ENCODE measurements around the gene ACAD10.
A peak's percentile ranks its signal among the peaks of the same experiment; 100 is the strongest.
"Not testable (repeated sequence)": the region's sequence is repeated elsewhere in the genome, so short reads cannot be mapped to it uniquely, and the experiment has no call there.

The ACAD10 gene

GRCh38 chr12:111673503-111673902 lies 12.3 kb upstream of the ACAD10 start:
- TF ChIP-seq ZNF596 (tag by site-specific recombination; IDR thresholded peaks at IDR 0.05) (no peak), ZNF654 (tag by site-specific recombination; IDR thresholded peaks at IDR 0.05; ENCODE audit: low read depth) (peak; percentile 67), ZBTB26 (tag by site-specific recombination; optimal IDR thresholded peaks at IDR 0.05) (no peak), ZNF426 (tag by site-specific recombination; IDR thresholded peaks at IDR 0.05) (no peak)
- Histone ChIP-seq H3K9me3 (ENCODE audit: control insufficient read depth, insufficient read depth, low read depth, low read length) (no peaks in the 10 kb centered on the region), H3K27ac (ENCODE audit: extremely low read depth, low read depth, low read length) (no peak overlapping the region), H3K4me1 (ENCODE audit: control insufficient read depth, insufficient read depth, low read length) (no peaks in the 10 kb centered on the region), H3K36me3 (ENCODE audit: control insufficient read depth in 2 of 2, insufficient read depth in 1 of 2, low read length in 2 of 2) (peaks cover 73 to 88% of the 10 kb centered on the region in 2 experiments), H3K4me3 (ENCODE audit: low read depth, low read length) (no peak overlapping the region)
- ChIA-PET POLR2A (interaction anchor here (0.6 to 0.7 kb wide), 2 partner anchors 9 to 108 kb away, joined by 5 to 6 read pairs; no protein-coding TSS in a partner anchor), CTCF (interaction anchor here (0.6 to 4.5 kb wide), 10 partner anchors 10 to 718 kb away, joined by 3 to 24 read pairs (median 4); no protein-coding TSS in a partner anchor)

GRCh38 chr12:111677186-111677585 lies 8.7 kb upstream of the ACAD10 start:
- TF ChIP-seq ZNF585B (tag by site-specific recombination; IDR thresholded peaks at IDR 0.05) (no peak), ZNF501 (tag by site-specific recombination; IDR thresholded peaks at IDR 0.05) (no peak), ZNF704 (tag by site-specific recombination; IDR thresholded peaks at IDR 0.05) (no peak), KLF17 (tag by site-specific recombination; IDR thresholded peaks at IDR 0.05) (no peak), GFI1B (tag by site-specific recombination; IDR thresholded peaks at IDR 0.05) (no peak), ZNF335 (tag by site-specific recombination; conservative IDR thresholded peaks at IDR 0.05) (no peak), ZNF211 (tag by site-specific recombination; IDR thresholded peaks at IDR 0.05; ENCODE audit: low read depth) (no peak), RBAK (tag by site-specific recombination; IDR thresholded peaks at IDR 0.05) (no peak), ZNF629 (tag by site-specific recombination; IDR thresholded peaks at IDR 0.05) (no peak), ZBTB17 (tag by site-specific recombination; IDR thresholded peaks at IDR 0.05) (no peak), ZNF416 (tag by site-specific recombination; IDR thresholded peaks at IDR 0.05) (no peak), ZNF391 (tag by site-specific recombination; IDR thresholded peaks at IDR 0.05; ENCODE audit: borderline replicate concordance, low read depth) (no peak), TSHZ1 (tag by site-specific recombination; IDR thresholded peaks at IDR 0.05; ENCODE audit: borderline replicate concordance) (no peak), PBX3 (CRISPR knock-in tag; IDR thresholded peaks at IDR 0.05) (no peak), ZNF670 (tag by site-specific recombination; IDR thresholded peaks at IDR 0.05; ENCODE audit: low read depth) (no peak), ZNF571 (tag by site-specific recombination; IDR thresholded peaks at IDR 0.05) (no peak), ZNF302 (tag by site-specific recombination; IDR thresholded peaks at IDR 0.05; ENCODE audit: low read depth) (no peak), ZSCAN16 (tag by site-specific recombination; IDR thresholded peaks at IDR 0.05) (no peak), ZNF776 (tag by site-specific recombination; IDR thresholded peaks at IDR 0.05; ENCODE audit: borderline replicate concordance) (no peak)
- Histone ChIP-seq H3K36me3 (ENCODE audit: control insufficient read depth in 2 of 2, insufficient read depth in 1 of 2, low read length in 2 of 2) (peaks cover 75 to 91% of the 10 kb centered on the region in 2 experiments), H3K9me3 (ENCODE audit: control insufficient read depth, insufficient read depth, low read depth, low read length) (no peaks in the 10 kb centered on the region), H3K4me1 (ENCODE audit: control insufficient read depth, insufficient read depth, low read length) (no peaks in the 10 kb centered on the region), H3K4me3 (ENCODE audit: low read depth, low read length) (no peak overlapping the region), H3K27ac (ENCODE audit: extremely low read depth, low read depth, low read length) (no peak overlapping the region)
- POLR2A ChIA-PET = no interaction called here
- CTCF ChIA-PET = interaction anchor here (1.5 kb wide), 1 partner anchor 11 kb away, joined by 3 read pairs; no protein-coding TSS in a partner anchor

GRCh38 chr12:111684485-111685198 lies 1.2 kb upstream of the ACAD10 start:
- POLR2A ChIA-PET = interaction anchor here (1.3 kb wide), 1 partner anchor 10 kb away, joined by 4 read pairs; no protein-coding TSS in a partner anchor
- not testable (repeated sequence) for H3K9me3 ChIP-seq (ENCODE audit: control insufficient read depth, insufficient read depth, low read depth, low read length); H3K27ac ChIP-seq (ENCODE audit: extremely low read depth, low read depth, low read length); H3K4me1 ChIP-seq (ENCODE audit: control insufficient read depth, insufficient read depth, low read length)
- Histone ChIP-seq H3K36me3 (ENCODE audit: control insufficient read depth in 2 of 2, insufficient read depth in 1 of 2, low read length in 2 of 2) (peaks cover 29 to 36% of the 10 kb centered on the region in 2 experiments), H3K4me3 (ENCODE audit: low read depth, low read length) (peak overlapping the region; percentile 48)
- CTCF ChIA-PET = interaction anchor here (0.9 kb wide), 1 partner anchor 288 kb away, joined by 3 read pairs; no protein-coding TSS in a partner anchor

All from HEK293 (cell line).